Endodermal cell (in vitro differentiated cells): ENCODE measurements around the gene ZBTB7C. TPM values are rescaled to one million over a fixed set of nuclear protein-coding genes. Genes with fewer than 3 reads are reported as not detected.

Experiments
- DNase-seq: peaks from one replicate; pipeline ENCODE4 v3.0.0-alpha.2; 2017
- H3K27ac ChIP-seq: 2 replicates; pipeline ENCODE4 v1.5.1; 2013; ENCODE audit warnings: mild to moderate bottlenecking, low read depth, low read length, moderate library complexity
- H3K27me3 ChIP-seq: 2 replicates; pipeline ENCODE4 v1.6.1; 2013; ENCODE audit warnings: mild to moderate bottlenecking, low read length, moderate library complexity; ENCODE audit not compliant: insufficient read depth, control insufficient read depth, poor library complexity, severe bottlenecking
- H3K36me3 ChIP-seq: 2 replicates; pipeline ENCODE4 v1.7.0; 2013; ENCODE audit warnings: mild to moderate bottlenecking, low read length, moderate library complexity; ENCODE audit not compliant: control insufficient read depth, insufficient read depth
- H3K4me1 ChIP-seq: one replicate; pipeline ENCODE4 v1.7.0; 2013; ENCODE audit warnings: low read length; ENCODE audit not compliant: control insufficient read depth, insufficient read depth
- H3K4me3 ChIP-seq: 2 replicates; pipeline ENCODE4 v1.5.1; 2013; ENCODE audit warnings: mild to moderate bottlenecking, low read length, moderate library complexity
- H3K9ac ChIP-seq: 2 replicates; pipeline ENCODE4 v1.6.1; 2013; ENCODE audit warnings: mild to moderate bottlenecking, low read length, moderate library complexity; ENCODE audit not compliant: poor library complexity, severe bottlenecking; ENCODE audit errors: extremely low read depth
- H3K9me3 ChIP-seq: 2 replicates; pipeline ENCODE4 v1.6.1; 2013; ENCODE audit warnings: mild to moderate bottlenecking, low read length, moderate library complexity; ENCODE audit not compliant: control insufficient read depth
- H3K27ac Mint-ChIP-seq: 2 replicates; pipeline ENCODE4 v1.8.0; 2020; ENCODE audit warnings: mixed read lengths
- H3K27me3 Mint-ChIP-seq: 2 replicates; pipeline ENCODE4 v1.8.0; 2021; ENCODE audit warnings: mild to moderate bottlenecking, mixed read lengths; ENCODE audit not compliant: insufficient read depth
- H3K36me3 Mint-ChIP-seq: 2 replicates; pipeline ENCODE4 v1.8.0; 2020; ENCODE audit warnings: low read depth, mixed read lengths
- H3K4me1 Mint-ChIP-seq: 2 replicates; pipeline ENCODE4 v1.8.0; 2020; ENCODE audit warnings: mixed read lengths
- H3K4me3 Mint-ChIP-seq: 2 replicates; pipeline ENCODE4 v1.8.0; 2020; ENCODE audit warnings: mild to moderate bottlenecking, moderate library complexity, mixed read lengths
- H3K9me3 Mint-ChIP-seq: 2 replicates; pipeline ENCODE4 v1.8.0; 2020; ENCODE audit warnings: mild to moderate bottlenecking, mixed read lengths
- CTCF ChIP-seq: fragments of 200-600 bp; sonication (generic); conservative IDR thresholded peaks from 2 replicates; pipeline ENCODE4 v1.5.0; 2021; ENCODE audit warnings: antibody characterized with exemption, mild to moderate bottlenecking
- WGBS, 2 experiments: methylation state at CpG; one replicate each; pipeline versions ENCODE4 v1.1.5 to v1.1.7; 2013; ENCODE audit warnings: missing lambda C conversion rate in 2 of 2, mixed read lengths in 1 of 2; ENCODE audit not compliant: insufficient coverage in 1 of 2, insufficient read length in 1 of 2; 5-methylcytosine and 5-hydroxymethylcytosine counted together
- total RNA-seq, 2 donors: library from RNA; stranded (reverse); fragmentation: NEBNext Ultra II Directional in 1 of 2; extraction: Animal tissue kit (Norgen Biotek cat#: 25700) in 1 of 2; gene quantifications; 2 replicates in 1 of 2; 3 replicates in 1 of 2; pipeline ENCODE4 v1.2.1, GENCODE V29; 2021

The ZBTB7C gene
- total RNA-seq, 2 donors from 2014 or later, result 0.31 to 0.62 TPM

GRCh38 chr18:48310353-48310752 is 98.8 kb downstream of the ZBTB7C start:
- DNase-seq, result no peak
- H3K4me3 ChIP-seq, result no peak overlapping the region
- Mint-ChIP-seq H3K4me1 (peaks cover 32% of the 10 kb centered on the region), H3K27ac (no peak overlapping the region), H3K36me3 (no peaks in the 10 kb centered on the region), H3K4me3 (no peak overlapping the region), H3K27me3 (peaks cover 10% of the 10 kb centered on the region), H3K9me3 (no peaks in the 10 kb centered on the region)
- peaks cover 18% of the 10 kb centered on the region for H3K4me1 ChIP-seq
- 83 to 90% methylated on average over 1 to 6 of the region's 6 CpGs for WGBS, 2 experiments
- TF ChIP-seq CTCF, result no peak
- H3K9me3 ChIP-seq, result no peaks in the 10 kb centered on the region
- H3K9ac ChIP-seq, result no peak overlapping the region
- no peaks in the 10 kb centered on the region for H3K27me3 ChIP-seq
- no peak overlapping the region for H3K27ac ChIP-seq
- H3K36me3 ChIP-seq, result no peaks in the 10 kb centered on the region

- H3K27ac ChIP-seq, result no peak overlapping the region
- H3K9me3 ChIP-seq, result no peaks in the 10 kb centered on the region
- H3K36me3 ChIP-seq, result no peaks in the 10 kb centered on the region
- no peaks in the 10 kb centered on the region for H3K27me3 ChIP-seq
- H3K4me3 Mint-ChIP-seq, result no peak overlapping the region
- TF ChIP-seq CTCF, result no peak
- no peaks in the 10 kb centered on the region for H3K9me3 Mint-ChIP-seq
- H3K27me3 Mint-ChIP-seq, result peaks cover 10% of the 10 kb centered on the region
- H3K4me3 ChIP-seq, result no peak overlapping the region
- peaks cover 26% of the 10 kb centered on the region for H3K4me1 Mint-ChIP-seq
- 44 to 77% methylated on average over 4 to 7 of the region's 7 CpGs for WGBS, 2 experiments
- no peak overlapping the region for H3K9ac ChIP-seq
- H3K36me3 Mint-ChIP-seq, result no peaks in the 10 kb centered on the region
- DNase-seq, result no peak
- H3K27ac Mint-ChIP-seq, result no peak overlapping the region
- H3K4me1 ChIP-seq, result peaks cover 6% of the 10 kb centered on the region
These were observed 100.2 kb downstream of the ZBTB7C start for GRCh38 chr18:48308755-48309575.

- Mint-ChIP-seq H3K4me3 (no peak overlapping the region), H3K36me3 (no peaks in the 10 kb centered on the region), H3K4me1 (peaks cover 26% of the 10 kb centered on the region), H3K9me3 (no peaks in the 10 kb centered on the region), H3K27ac (no peak overlapping the region), H3K27me3 (peaks cover 10% of the 10 kb centered on the region)
- Histone ChIP-seq H3K27me3 (no peaks in the 10 kb centered on the region), H3K27ac (no peak overlapping the region), H3K4me3 (no peak overlapping the region), H3K4me1 (peaks cover 7% of the 10 kb centered on the region), H3K9me3 (no peaks in the 10 kb centered on the region), H3K9ac (no peak overlapping the region), H3K36me3 (no peaks in the 10 kb centered on the region)
- no peak for DNase-seq
- no peak for TF ChIP-seq CTCF
- 85 to 91% methylated on average over 2 to 3 of the region's 3 CpGs for WGBS, 2 experiments
These were observed 101.1 kb downstream of the ZBTB7C start for GRCh38 chr18:48308027-48308635.
